Endothelial cell of umbilical vein (primary cell): ENCODE results near the gene CCNL2. TPM values are rescaled to one million over a fixed set of nuclear protein-coding genes. Genes with fewer than 3 reads are reported as not detected.

Experiments
- BruUV-seq: library from RNA; stranded (reverse); fragments of 400-500 nt; replicated peaks from 2 replicates; lab custom pipeline; 2021; lab: Mats Ljungman, UMichigan
- CTCF ChIA-PET: fragments of 300-600, 350-600 bp; sonication (Branson Sonifier 250); formaldehyde crosslinking; loops from one replicate; lab custom pipeline; 2021; ENCODE audit warnings: antibody characterized with exemption, inconsistent platforms; lab: Charles Lee
- POLR2A ChIA-PET: fragments of 300-600, 350-600 bp; sonication (Branson Sonifier 250); formaldehyde crosslinking; loops from one replicate; lab custom pipeline; 2021; ENCODE audit warnings: antibody characterized with exemption, inconsistent platforms; lab: Charles Lee
- DNase-seq: peaks from one replicate; pipeline ENCODE4 v3.0.0-alpha.2; 2011; ENCODE audit warnings: low read depth, low spot score
- FAIRE-seq: peaks from 2 replicates; lab custom pipeline; 2011; peaks lifted over from hg19 to GRCh38; lab: Jason Lieb, UNC
- H2AFZ ChIP-seq: 2 replicates; pipeline ENCODE4 v1.6.0; 2012; ENCODE audit warnings: low read depth, low read length, control low read depth, inconsistent platforms
- H3K27ac ChIP-seq: 2 replicates; pipeline ENCODE4 v1.5.1; 2011; ENCODE audit warnings: low read depth, mild to moderate bottlenecking, control low read depth, low read length, moderate library complexity; ENCODE audit not compliant: insufficient read depth
- H3K27me3 ChIP-seq, 2 experiments: 2 replicates each; pipeline versions ENCODE4 v1.6.0 to v1.6.1; 2011; ENCODE audit warnings: low read length in 2 of 2, mixed read lengths in 1 of 2; ENCODE audit not compliant: control insufficient read depth in 2 of 2, insufficient read depth in 2 of 2
- H3K36me3 ChIP-seq, 2 experiments: 2 replicates in 1 of 2; 3 replicates in 1 of 2; pipeline ENCODE4 v1.5.1; 2011; ENCODE audit warnings: low read length in 2 of 2, mild to moderate bottlenecking in 1 of 2, moderate library complexity in 1 of 2; ENCODE audit not compliant: control insufficient read depth in 2 of 2, insufficient read depth in 2 of 2; ENCODE audit errors: extremely low read depth in 1 of 2
- H3K4me1 ChIP-seq: 3 replicates; pipeline ENCODE4 v1.5.1; 2011; ENCODE audit warnings: mild to moderate bottlenecking, low read length; ENCODE audit not compliant: control insufficient read depth, insufficient read depth; ENCODE audit errors: extremely low read depth
- H3K4me2 ChIP-seq: 2 replicates; pipeline ENCODE4 v1.6.1; 2011; ENCODE audit warnings: low read length, control low read depth, mixed read lengths; ENCODE audit not compliant: insufficient read depth
- H3K4me3 ChIP-seq, 3 experiments: fragments of 200-600 bp in 1 of 3; sonication (generic), shearing (Covaris generic) in 1 of 3; replicated peaks in 1 of 3; 2 replicates each; pipeline ENCODE4 v1.5.1; 2011 to 2016; ENCODE audit warnings: control low read depth in 3 of 3, low read length in 3 of 3, mild to moderate bottlenecking in 2 of 3, inconsistent platforms in 1 of 3, low read depth in 1 of 3, moderate library complexity in 1 of 3; ENCODE audit not compliant: insufficient read depth in 1 of 3
- H3K79me2 ChIP-seq: 2 replicates; pipeline ENCODE4 v1.6.0; 2012; ENCODE audit warnings: low read length, inconsistent platforms; ENCODE audit not compliant: control insufficient read depth, insufficient read depth
- H3K9ac ChIP-seq: replicated peaks from 2 replicates; pipeline ENCODE3; 2011; ENCODE audit warnings: low read length, control low read depth; ENCODE audit not compliant: insufficient read depth; ENCODE audit errors: extremely low read depth
- H3K9me1 ChIP-seq: replicated peaks from 3 replicates; pipeline ENCODE4 v1.6.0; 2011; ENCODE audit warnings: mild to moderate bottlenecking, low read length; ENCODE audit not compliant: control insufficient read depth, insufficient read depth; ENCODE audit errors: extremely low read depth
- H3K9me3 ChIP-seq: replicated peaks from 2 replicates; pipeline ENCODE4 v1.5.1; 2012; ENCODE audit warnings: low read length, inconsistent platforms; ENCODE audit not compliant: control insufficient read depth, insufficient read depth
- H4K20me1 ChIP-seq: replicated peaks from 2 replicates; pipeline ENCODE3; 2011; ENCODE audit warnings: mild to moderate bottlenecking, low read length; ENCODE audit not compliant: control insufficient read depth, insufficient read depth; ENCODE audit errors: extremely low read depth
- CTCF ChIP-seq, 2 donors: IDR thresholded peaks; 1 replicate in 1 of 2; 2 replicates in 1 of 2; pipeline ENCODE4 v1.5.1; 2011; ENCODE audit warnings: low read length in 2 of 2, mild to moderate bottlenecking in 2 of 2, moderate library complexity in 2 of 2, control low read depth in 1 of 2, inconsistent platforms in 1 of 2, low read depth in 1 of 2; ENCODE audit not compliant: insufficient read depth in 1 of 2; ENCODE audit errors: extremely low read depth in 1 of 2
- EZH2 ChIP-seq: IDR thresholded peaks from 2 replicates; pipeline ENCODE4 v1.6.1; 2012; ENCODE audit warnings: borderline replicate concordance, low read depth, mild to moderate bottlenecking, moderate library complexity, low read length, inconsistent platforms; ENCODE audit not compliant: severe bottlenecking
- FOS ChIP-seq: IDR thresholded peaks from 2 replicates; pipeline ENCODE4 v1.6.1; 2011; ENCODE audit warnings: mild to moderate bottlenecking, low read length, moderate library complexity, borderline replicate concordance; ENCODE audit not compliant: insufficient read depth
- GATA2 ChIP-seq: IDR thresholded peaks from 2 replicates; pipeline ENCODE4 v1.7.0; 2011; ENCODE audit warnings: low read depth, mild to moderate bottlenecking, moderate library complexity, mixed read lengths, low read length; ENCODE audit not compliant: insufficient read length, insufficient read depth
- JUN ChIP-seq: IDR thresholded peaks from 2 replicates; pipeline ENCODE4 v1.6.1; 2011; ENCODE audit warnings: borderline replicate concordance, low read depth; ENCODE audit not compliant: insufficient read length, insufficient read depth
- MYC ChIP-seq: IDR thresholded peaks from one replicate; pipeline ENCODE4 v1.6.1; 2011; ENCODE audit warnings: mild to moderate bottlenecking, low read depth, low read length
- POLR2A ChIP-seq: IDR thresholded peaks from 2 replicates; pipeline ENCODE4 v1.6.1; 2012; ENCODE audit warnings: low read depth, mild to moderate bottlenecking, control low read depth, low read length
- POLR2AphosphoS5 ChIP-seq: IDR thresholded peaks from 2 replicates; pipeline ENCODE4 v1.6.1; 2012; ENCODE audit warnings: low read depth, mild to moderate bottlenecking, control low read depth, low read length, moderate library complexity; ENCODE audit not compliant: insufficient read depth
- dilution Hi-C: fragments of 300-500 bp; cut with MboI; formaldehyde crosslinking; loops from one replicate; pipeline ENCODE4 v1.15.0; 2019; ENCODE audit warnings: low sequenced_read_pairs; ENCODE audit not compliant: extremely low pct_ligation_motif_present
- intact Hi-C: fragments of 100-400 bp; cut with micrococcal nuclease; formaldehyde crosslinking; loops from one replicate; pipeline ENCODE4 v1.10.0; 2022
- polyA plus RNA-seq, 4 experiments: library from polyadenylated mRNA; depleted of rRNA in 3 of 4; stranded (reverse) in 3 of 4; unstranded in 1 of 4; fragments of >200 nt; gene quantifications; 2 replicates each; pipeline versions ENCODE4 v1.2.1 to v1.2.3, GENCODE V29; 2011 to 2012; ENCODE audit warnings: missing spikeins in 1 of 4
- total RNA-seq: library from RNA; stranded (reverse); gene quantifications from 2 replicates; pipeline ENCODE4 v1.2.3, GENCODE V29; 2021
- TF ChIP-seq, protein P1 (sequence below): IDR thresholded peaks from 2 replicates; pipeline ENCODE4 v1.6.1; 2011; ENCODE audit not compliant: insufficient read depth, insufficient read length

CCNL2 gene
- total and polyA plus RNA-seq, 2 donors (not counting 3 experiments of a cell fraction or from before 2014, with no cell fraction given), result 188 to 209 TPM

DNA sequence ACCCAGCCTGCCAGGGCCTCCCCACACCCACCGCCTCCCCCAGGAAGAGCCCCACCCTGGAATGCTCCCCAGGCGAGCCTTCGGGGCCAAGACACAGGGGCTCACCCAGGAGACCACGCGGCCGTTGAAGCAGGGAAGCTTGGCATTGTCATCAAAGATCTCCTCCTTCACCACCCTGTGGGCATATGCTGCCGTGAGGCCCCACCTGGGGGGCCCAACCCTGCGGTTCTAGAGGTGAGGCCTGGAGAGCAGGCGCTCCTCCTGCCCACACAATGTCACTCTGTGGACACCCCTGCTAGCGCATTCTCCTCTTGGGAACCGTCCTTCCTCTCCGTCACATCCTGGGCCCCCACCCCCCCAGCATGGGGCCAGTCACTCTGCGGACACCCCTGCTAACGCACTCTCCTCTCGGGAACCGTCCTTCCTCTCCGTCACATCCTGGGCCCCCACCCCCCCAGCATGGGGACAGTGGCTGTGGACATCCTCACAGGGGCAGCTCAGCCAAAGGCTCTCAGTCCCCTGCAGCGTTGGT is 56.5 kb downstream of the CCNL2 start:
- Histone ChIP-seq H3K9me3 (no peaks in the 10 kb centered on the region), H3K27me3 (no peaks in the 10 kb centered on the region), H2AFZ (no peak overlapping the region), H3K79me2 (peaks cover 21% of the 10 kb centered on the region), H3K4me2 (no peak overlapping the region), H4K20me1 (no peaks in the 10 kb centered on the region), H3K4me3 (no peak overlapping the region), H3K27ac (no peak overlapping the region), H3K9me1 (no peaks in the 10 kb centered on the region), H3K4me1 (peaks cover 2% of the 10 kb centered on the region), H3K36me3 (peaks cover 0 to 17% of the 10 kb centered on the region in 2 experiments), H3K9ac (no peak overlapping the region)
- TF ChIP-seq POLR2AphosphoS5 (no peak), GATA2 (no peak), FOS (no peak), MYC (no peak), JUN (no peak), POLR2A (no peak), CTCF (IDR thresholded peaks at IDR 0.05; ENCODE audit: extremely low read depth in 1 of 2, insufficient read depth in 1 of 2, low read depth in 1 of 2, low read length in 2 of 2) (no peak), EZH2 (no peak)
- TF ChIP-seq, protein P1, sequence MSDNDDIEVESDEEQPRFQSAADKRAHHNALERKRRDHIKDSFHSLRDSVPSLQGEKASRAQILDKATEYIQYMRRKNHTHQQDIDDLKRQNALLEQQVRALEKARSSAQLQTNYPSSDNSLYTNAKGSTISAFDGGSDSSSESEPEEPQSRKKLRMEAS, result no peak
- POLR2A ChIA-PET, result no interaction called here
- CTCF ChIA-PET, result no interaction called here
- no TSS peak for BruUV-seq
- intact Hi-C loops (no loop called here), dilution Hi-C loops (no loop called here)
- FAIRE-seq (no peak), DNase-seq (no peak)
